Fibroblast of villous mesenchyme (primary cell): ENCODE measurements around the gene TRPC4AP. TPM values are rescaled to one million over a fixed set of nuclear protein-coding genes. Genes with fewer than 3 reads are reported as not detected.

Source experiments
- DNase-seq: peaks from one replicate; pipeline ENCODE4 v3.0.0-alpha.2; 2010; ENCODE audit warnings: low read depth
- H3K4me3 ChIP-seq: 2 replicates; pipeline ENCODE4 v1.5.1; 2011; ENCODE audit warnings: low read depth, mild to moderate bottlenecking, low read length
- total RNA-seq: library from RNA; depleted of rRNA; stranded (reverse); fragments of >200 nt; gene quantifications from 2 replicates; pipeline ENCODE4 v1.2.3, GENCODE V29; 2012
- TF ChIP-seq, protein P1 (sequence below): IDR thresholded peaks from 2 replicates; pipeline ENCODE4 v1.5.1; 2012; ENCODE audit warnings: low read depth, mild to moderate bottlenecking, low read length; ENCODE audit not compliant: insufficient read depth

TRPC4AP gene
- total RNA-seq, 1 donor: 96.7 TPM

GRCh38 chr20:35001596-35002362 is 90.8 kb downstream of the TRPC4AP start:
- TF ChIP-seq, protein P1, sequence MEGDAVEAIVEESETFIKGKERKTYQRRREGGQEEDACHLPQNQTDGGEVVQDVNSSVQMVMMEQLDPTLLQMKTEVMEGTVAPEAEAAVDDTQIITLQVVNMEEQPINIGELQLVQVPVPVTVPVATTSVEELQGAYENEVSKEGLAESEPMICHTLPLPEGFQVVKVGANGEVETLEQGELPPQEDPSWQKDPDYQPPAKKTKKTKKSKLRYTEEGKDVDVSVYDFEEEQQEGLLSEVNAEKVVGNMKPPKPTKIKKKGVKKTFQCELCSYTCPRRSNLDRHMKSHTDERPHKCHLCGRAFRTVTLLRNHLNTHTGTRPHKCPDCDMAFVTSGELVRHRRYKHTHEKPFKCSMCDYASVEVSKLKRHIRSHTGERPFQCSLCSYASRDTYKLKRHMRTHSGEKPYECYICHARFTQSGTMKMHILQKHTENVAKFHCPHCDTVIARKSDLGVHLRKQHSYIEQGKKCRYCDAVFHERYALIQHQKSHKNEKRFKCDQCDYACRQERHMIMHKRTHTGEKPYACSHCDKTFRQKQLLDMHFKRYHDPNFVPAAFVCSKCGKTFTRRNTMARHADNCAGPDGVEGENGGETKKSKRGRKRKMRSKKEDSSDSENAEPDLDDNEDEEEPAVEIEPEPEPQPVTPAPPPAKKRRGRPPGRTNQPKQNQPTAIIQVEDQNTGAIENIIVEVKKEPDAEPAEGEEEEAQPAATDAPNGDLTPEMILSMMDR: peak; percentile 31
- H3K4me3 ChIP-seq: no peak overlapping the region
- no peak for DNase-seq

- TF ChIP-seq, protein P1: no peak
- H3K4me3 ChIP-seq: no peak overlapping the region
- no peak for DNase-seq
Observed at GRCh38 chr20:35000922-35001595, 91.5 kb downstream of the TRPC4AP start.

GRCh38 chr20:35000311-35000921 is 92.2 kb downstream of the TRPC4AP start:
- no peak for DNase-seq
- TF ChIP-seq, protein P1: no peak
- H3K4me3 ChIP-seq: no peak overlapping the region

DNA sequence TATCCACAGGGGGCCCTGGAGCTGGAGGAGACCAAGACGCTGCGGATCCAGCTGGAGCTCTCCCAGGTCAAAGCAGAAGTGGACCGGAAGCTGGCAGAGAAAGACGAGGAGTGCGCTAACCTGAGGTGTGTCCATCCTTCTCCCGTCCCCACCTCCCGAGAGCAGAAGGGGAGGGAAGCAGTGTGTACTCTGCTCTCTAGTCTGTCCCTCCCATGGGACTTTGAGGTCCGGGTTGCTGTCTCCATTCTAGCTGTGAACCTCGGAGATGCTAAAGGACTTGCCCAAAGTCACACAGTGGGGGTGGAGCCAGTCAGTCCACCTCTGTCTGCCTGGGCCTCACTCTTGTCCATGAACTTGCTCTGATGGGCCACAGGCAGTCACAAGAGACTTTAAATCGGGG is 92.8 kb downstream of the TRPC4AP start:
- no peak for DNase-seq
- H3K4me3 ChIP-seq: no peak overlapping the region
- TF ChIP-seq, protein P1: no peak

- TF ChIP-seq, protein P1: no peak
- DNase-seq: no peak
- no peak overlapping the region for H3K4me3 ChIP-seq
Observed at GRCh38 chr20:34999021-34999451, 93.6 kb downstream of the TRPC4AP start.

- H3K4me3 ChIP-seq: no peak overlapping the region
- no peak for DNase-seq
- TF ChIP-seq, protein P1: no peak
Observed at GRCh38 chr20:34998331-34998950, 94.2 kb downstream of the TRPC4AP start.
